CD4-positive, alpha-beta T cell (primary cell): Measurements from ENCODE around the gene RPL5. TPM values are rescaled to one million over a fixed set of nuclear protein-coding genes. Genes with fewer than 3 reads are reported as not detected.

Experiments used
- ATAC-seq: fragments of 200-7000 bp; cut with Tn5 transposase; one replicate; pipeline ENCODE4 v1.10.0; 2022; ENCODE audit warnings: mild to moderate bottlenecking; ENCODE audit not compliant: poor library complexity
- CTCF ChIA-PET: fragments of 350-600 bp; sonication (Branson Sonifier 250); formaldehyde crosslinking; loops from one replicate; lab custom pipeline; 2021; ENCODE audit warnings: antibody characterized with exemption, inconsistent platforms; lab: Charles Lee
- POLR2A ChIA-PET: fragments of 350-600 bp; sonication (Branson Sonifier 250); formaldehyde crosslinking; loops from one replicate; lab custom pipeline; 2021; ENCODE audit warnings: antibody characterized with exemption, inconsistent platforms; lab: Charles Lee
- DNase-seq, 14 experiments: peaks; one replicate each; pipeline ENCODE4 v3.0.0-alpha.2; 2013 to 2020; ENCODE audit warnings: mixed read lengths in 2 of 14
- H3K27ac ChIP-seq, 2 donors: one replicate each; pipeline versions ENCODE4 v1.5.1 to v1.7.0; 2013; ENCODE audit warnings: low read length in 2 of 2, low read depth in 1 of 2, mild to moderate bottlenecking in 1 of 2
- H3K27me3 ChIP-seq, 2 experiments: 1 replicate in 1 of 2; 2 replicates in 1 of 2; pipeline versions ENCODE4 v1.6.1 to v1.7.0; 2013; ENCODE audit warnings: low read length in 2 of 2, control low read depth in 1 of 2, mild to moderate bottlenecking in 1 of 2, moderate library complexity in 1 of 2; ENCODE audit not compliant: insufficient read depth in 2 of 2, control insufficient read depth in 1 of 2
- H3K36me3 ChIP-seq: one replicate; pipeline ENCODE4 v1.6.1; 2013; ENCODE audit warnings: low read length, control low read depth; ENCODE audit not compliant: insufficient read depth
- H3K4me1 ChIP-seq: one replicate; pipeline ENCODE4 v1.6.1; 2013; ENCODE audit warnings: low read length, control low read depth; ENCODE audit not compliant: insufficient read depth
- H3K4me3 ChIP-seq: one replicate; pipeline ENCODE4 v1.5.1; 2013; ENCODE audit warnings: mild to moderate bottlenecking, low read length, moderate library complexity
- H3K9me3 ChIP-seq, 2 experiments: 1 replicate in 1 of 2; 2 replicates in 1 of 2; pipeline versions ENCODE4 v1.6.1 to v1.7.0; 2013; ENCODE audit warnings: low read length in 2 of 2, mild to moderate bottlenecking in 2 of 2, control low read depth in 1 of 2, moderate library complexity in 1 of 2; ENCODE audit not compliant: control insufficient read depth in 1 of 2, insufficient read depth in 1 of 2
- H3K27ac Mint-ChIP-seq: one replicate; pipeline ENCODE4 v1.8.0; 2020; ENCODE audit warnings: mixed read lengths
- H3K27me3 Mint-ChIP-seq: one replicate; pipeline ENCODE4 v1.8.0; 2021; ENCODE audit warnings: mixed read lengths
- H3K36me3 Mint-ChIP-seq: one replicate; pipeline ENCODE4 v1.8.0; 2021; ENCODE audit warnings: low read depth, mixed read lengths
- H3K4me1 Mint-ChIP-seq: one replicate; pipeline ENCODE4 v1.8.0; 2021; ENCODE audit warnings: low read depth, mixed read lengths
- H3K4me3 Mint-ChIP-seq: one replicate; pipeline ENCODE4 v1.8.0; 2020; ENCODE audit warnings: mild to moderate bottlenecking, mixed read lengths
- H3K9me3 Mint-ChIP-seq: one replicate; pipeline ENCODE4 v1.8.0; 2020; ENCODE audit warnings: mixed read lengths
- intact Hi-C, 2 experiments: fragments of 100-400 bp; cut with DNase I in 1 of 2; cut with micrococcal nuclease in 1 of 2; formaldehyde crosslinking; loops; one replicate each; pipeline versions ENCODE4 v1.15.1 to v1.9.0; 2023 to 2025; cut with DNase I, micrococcal nuclease
- total RNA-seq, 174 experiments: library from RNA in 2 of 174; stranded (reverse) in 2 of 174; gene quantifications; one replicate each; pipeline ENCODE4 v1.2.3 and lab custom pipeline; 2021 to 2026
- TF ChIP-seq, protein P1 (sequence below): fragments of 200-600 bp; IDR thresholded peaks from one replicate; pipeline ENCODE4 v1.8.0; 2022; ENCODE audit warnings: antibody characterized with exemption, mild to moderate bottlenecking

Gene RPL5
- total RNA-seq, 2 experiments from 2014 or later: 1,712 to 1,770 TPM

DNA sequence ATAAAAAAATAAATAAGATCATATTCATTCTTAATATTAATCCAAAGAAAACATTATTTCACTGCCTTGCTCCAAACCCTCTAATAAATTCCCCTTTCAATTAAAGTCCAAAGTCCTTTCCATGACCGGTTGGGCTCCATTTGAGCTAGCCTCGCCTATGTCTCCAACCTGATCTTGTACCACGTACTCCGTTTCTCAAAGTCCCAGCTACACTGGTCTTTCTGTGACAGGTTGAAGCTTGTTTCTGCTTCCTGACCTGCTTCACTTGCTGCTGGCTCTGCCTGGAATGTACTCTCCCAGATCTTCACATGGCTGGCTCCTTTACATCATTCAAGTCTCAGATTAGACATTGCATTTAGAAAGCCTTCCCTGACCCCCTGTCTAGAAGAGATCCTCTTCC lies 16.4 kb downstream of the RPL5 start:
- intact Hi-C loops: no loop called here
- H3K9me3 Mint-ChIP-seq: no peaks in the 10 kb centered on the region
- H3K27ac Mint-ChIP-seq: peak overlapping the region; percentile 21
- no peak for DNase-seq
- H3K4me1 Mint-ChIP-seq: peaks cover 12% of the 10 kb centered on the region
- H3K27me3 Mint-ChIP-seq: no peaks in the 10 kb centered on the region
- H3K27me3 ChIP-seq: no peaks in the 10 kb centered on the region
- ChIA-PET CTCF (interaction anchor here (0.6 to 1.6 kb wide), 2 partner anchors 11 to 140 kb away, joined by 3 to 4 read pairs; no protein-coding TSS in a partner anchor), POLR2A (no interaction called here)
- peaks cover 59% of the 10 kb centered on the region for H3K36me3 Mint-ChIP-seq
- H3K4me3 ChIP-seq: no peak overlapping the region
- TF ChIP-seq, protein P1, sequence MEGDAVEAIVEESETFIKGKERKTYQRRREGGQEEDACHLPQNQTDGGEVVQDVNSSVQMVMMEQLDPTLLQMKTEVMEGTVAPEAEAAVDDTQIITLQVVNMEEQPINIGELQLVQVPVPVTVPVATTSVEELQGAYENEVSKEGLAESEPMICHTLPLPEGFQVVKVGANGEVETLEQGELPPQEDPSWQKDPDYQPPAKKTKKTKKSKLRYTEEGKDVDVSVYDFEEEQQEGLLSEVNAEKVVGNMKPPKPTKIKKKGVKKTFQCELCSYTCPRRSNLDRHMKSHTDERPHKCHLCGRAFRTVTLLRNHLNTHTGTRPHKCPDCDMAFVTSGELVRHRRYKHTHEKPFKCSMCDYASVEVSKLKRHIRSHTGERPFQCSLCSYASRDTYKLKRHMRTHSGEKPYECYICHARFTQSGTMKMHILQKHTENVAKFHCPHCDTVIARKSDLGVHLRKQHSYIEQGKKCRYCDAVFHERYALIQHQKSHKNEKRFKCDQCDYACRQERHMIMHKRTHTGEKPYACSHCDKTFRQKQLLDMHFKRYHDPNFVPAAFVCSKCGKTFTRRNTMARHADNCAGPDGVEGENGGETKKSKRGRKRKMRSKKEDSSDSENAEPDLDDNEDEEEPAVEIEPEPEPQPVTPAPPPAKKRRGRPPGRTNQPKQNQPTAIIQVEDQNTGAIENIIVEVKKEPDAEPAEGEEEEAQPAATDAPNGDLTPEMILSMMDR: no peak
- peaks cover 27% of the 10 kb centered on the region for H3K36me3 ChIP-seq
- ATAC-seq: no peak
- no peaks in the 10 kb centered on the region for H3K4me1 ChIP-seq
- H3K4me3 Mint-ChIP-seq: no peak overlapping the region
- no peak overlapping the region for H3K27ac ChIP-seq
- H3K9me3 ChIP-seq: no peaks in the 10 kb centered on the region

GRCh38 chr1:92850019-92850418 lies 18.2 kb downstream of the RPL5 start:
- Mint-ChIP-seq H3K4me1 (peaks cover 12% of the 10 kb centered on the region), H3K36me3 (peaks cover 58% of the 10 kb centered on the region), H3K9me3 (no peaks in the 10 kb centered on the region), H3K27ac (no peak overlapping the region), H3K4me3 (no peak overlapping the region), H3K27me3 (no peaks in the 10 kb centered on the region)
- DNase-seq (no peak), ATAC-seq (no peak)
- TF ChIP-seq, protein P1: no peak
- H3K4me1 ChIP-seq: peaks cover 5% of the 10 kb centered on the region
- POLR2A ChIA-PET: interaction anchor here (1.3 kb wide), 1 partner anchor 18 kb away, joined by 3 read pairs; the partner anchor contains the start of gene RPL5
- H3K4me3 ChIP-seq: no peak overlapping the region
- intact Hi-C loops: no loop called here
- H3K27me3 ChIP-seq: no peaks in the 10 kb centered on the region
- H3K27ac ChIP-seq: no peak overlapping the region
- no peaks in the 10 kb centered on the region for H3K9me3 ChIP-seq
- CTCF ChIA-PET: no interaction called here
- peaks cover 15% of the 10 kb centered on the region for H3K36me3 ChIP-seq

GRCh38 chr1:92851729-92852128 lies 19.9 kb downstream of the RPL5 start:
- no peaks in the 10 kb centered on the region for H3K27me3 ChIP-seq
- Mint-ChIP-seq H3K36me3 (peaks cover 52% of the 10 kb centered on the region), H3K4me1 (peaks cover 12% of the 10 kb centered on the region), H3K27ac (peak overlapping the region; percentile 46), H3K4me3 (no peak overlapping the region), H3K27me3 (no peaks in the 10 kb centered on the region), H3K9me3 (no peaks in the 10 kb centered on the region)
- intact Hi-C loops: no loop called here
- H3K36me3 ChIP-seq: peaks cover 15% of the 10 kb centered on the region
- ATAC-seq (no peak), DNase-seq (no peak)
- H3K4me1 ChIP-seq: peaks cover 5% of the 10 kb centered on the region
- no peak overlapping the region for H3K27ac ChIP-seq
- TF ChIP-seq, protein P1: no peak
- POLR2A ChIA-PET: interaction anchor here (1.0 to 4.9 kb wide), 2 partner anchors 19 to 109 kb away, joined by 3 to 23 read pairs; partner anchors contain the start of gene DIPK1A
- CTCF ChIA-PET: interaction anchor here (1.2 kb wide), 1 partner anchor 143 kb away, joined by 4 read pairs; no protein-coding TSS in a partner anchor
- H3K9me3 ChIP-seq: no peaks in the 10 kb centered on the region
- no peak overlapping the region for H3K4me3 ChIP-seq
